GM23338 (cell line): ENCODE measurements around the gene SRGAP1. TPM values are rescaled to one million over a fixed set of nuclear protein-coding genes. Genes with fewer than 3 reads are reported as not detected.

Source experiments
- ATAC-seq: fragments of 200-7000 bp; cut with Tn5 transposase; 3 replicates; pipeline ENCODE4 v1.9.1; 2020
- DNase-seq: peaks from one replicate; pipeline ENCODE4 v3.0.0-alpha.2; 2015; ENCODE audit warnings: low spot score
- H2AFZ ChIP-seq: fragments of 200-600 bp; sonication (generic); 2 replicates; pipeline ENCODE4 v1.8.0; 2016; ENCODE audit warnings: antibody characterized with exemption, mild to moderate bottlenecking, moderate library complexity
- H3F3A ChIP-seq: fragments of 200-600 bp; sonication (generic); replicated peaks from 2 replicates; pipeline ENCODE4 v1.8.0; 2017; ENCODE audit warnings: antibody characterized with exemption, mixed run types, low read depth
- H3K27ac ChIP-seq: fragments of 200-600 bp; sonication (generic); 2 replicates; pipeline ENCODE4 v1.6.1; 2016; ENCODE audit warnings: low read depth
- H3K27me3 ChIP-seq: fragments of 200-600 bp; sonication (generic); 2 replicates; pipeline ENCODE4 v1.8.0; 2016; ENCODE audit warnings: mild to moderate bottlenecking, mixed run types, moderate library complexity; ENCODE audit not compliant: insufficient read depth
- H3K36me3 ChIP-seq: fragments of 200-600 bp; sonication (generic); 2 replicates; pipeline ENCODE4 v1.8.0; 2016; ENCODE audit warnings: mild to moderate bottlenecking; ENCODE audit not compliant: insufficient read depth
- H3K4me1 ChIP-seq: fragments of 200-600 bp; sonication (generic); 2 replicates; pipeline ENCODE4 v1.8.0; 2016; ENCODE audit warnings: mild to moderate bottlenecking, moderate library complexity; ENCODE audit not compliant: insufficient read depth
- H3K4me2 ChIP-seq: fragments of 200-600 bp; sonication (generic); 2 replicates; pipeline ENCODE4 v1.7.1; 2017; ENCODE audit warnings: mixed run types
- H3K4me3 ChIP-seq: fragments of 200-600 bp; sonication (generic); 2 replicates; pipeline ENCODE4 v1.6.1; 2016; ENCODE audit warnings: mixed run types
- H3K79me2 ChIP-seq: fragments of 200-600 bp; sonication (generic); replicated peaks from 2 replicates; pipeline ENCODE4 v1.8.0; 2017; ENCODE audit warnings: mild to moderate bottlenecking; ENCODE audit not compliant: insufficient read depth
- H3K9me2 ChIP-seq: fragments of 200-600 bp; sonication (generic); 2 replicates; pipeline ENCODE4 v1.8.0; 2017; ENCODE audit not compliant: insufficient read depth
- H4K20me1 ChIP-seq: fragments of 200-600 bp; sonication (generic); replicated peaks from 2 replicates; pipeline ENCODE4 v1.8.0; 2017; ENCODE audit warnings: mild to moderate bottlenecking; ENCODE audit not compliant: insufficient read depth
- H3K27ac Mint-ChIP-seq: 2 replicates; pipeline ENCODE4 v1.8.0; 2020; ENCODE audit warnings: inconsistent platforms, mild to moderate bottlenecking, moderate library complexity, mixed read lengths
- H3K27me3 Mint-ChIP-seq: 3 replicates; pipeline ENCODE4 v1.8.0; 2022; ENCODE audit warnings: low read depth, mild to moderate bottlenecking, moderate library complexity, mixed read lengths, inconsistent platforms; ENCODE audit not compliant: insufficient read depth, poor library complexity
- H3K36me3 Mint-ChIP-seq: 3 replicates; pipeline ENCODE4 v1.8.0; 2021; ENCODE audit warnings: low read depth, mild to moderate bottlenecking, inconsistent platforms, moderate library complexity, mixed read lengths
- H3K4me1 Mint-ChIP-seq: 3 replicates; pipeline ENCODE4 v1.8.0; 2020; ENCODE audit warnings: mild to moderate bottlenecking, inconsistent platforms, mixed read lengths
- H3K4me3 Mint-ChIP-seq: 3 replicates; pipeline ENCODE4 v1.8.0; 2021; ENCODE audit warnings: moderate library complexity, mild to moderate bottlenecking, inconsistent platforms, mixed read lengths
- H3K9me3 Mint-ChIP-seq: 3 replicates; pipeline ENCODE4 v1.8.0; 2020; ENCODE audit warnings: moderate library complexity, mild to moderate bottlenecking, inconsistent platforms, mixed read lengths
- CREB1 ChIP-seq: fragments of 250-450 bp; sonication (Bioruptor Pico); IDR thresholded peaks from 2 replicates; pipeline ENCODE4 v1.5.0; 2020; ENCODE audit warnings: low read depth, mild to moderate bottlenecking, moderate library complexity
- CTCF ChIP-seq, 2 experiments: fragments of 200-600 bp in 1 of 2; sonication (generic) in 1 of 2; conservative IDR thresholded peaks; 2 replicates each; pipeline versions ENCODE4 v1.5.1 to v1.6.1; 2016 to 2017; ENCODE audit warnings: antibody characterized with exemption in 2 of 2, low read depth in 2 of 2, mild to moderate bottlenecking in 2 of 2, moderate library complexity in 1 of 2
- EZH2phosphoT487 ChIP-seq: fragments of 200-600 bp; sonication (generic); IDR thresholded peaks from one replicate; pipeline ENCODE4 v1.8.1; 2018; ENCODE audit warnings: antibody characterized with exemption; ENCODE audit not compliant: unreplicated experiment
- JUNB ChIP-seq: IDR thresholded peaks from one replicate; pipeline ENCODE4 v1.6.1; 2016; ENCODE audit warnings: antibody characterized with exemption; ENCODE audit not compliant: unreplicated experiment
- NANOG ChIP-seq: IDR thresholded peaks from 2 replicates; pipeline ENCODE4 v1.6.1; 2016; ENCODE audit warnings: antibody characterized with exemption, borderline replicate concordance
- POLR2AphosphoS5 ChIP-seq: IDR thresholded peaks from 2 replicates; pipeline ENCODE4 v1.6.1; 2016; ENCODE audit warnings: antibody characterized with exemption, low read depth
- REST ChIP-seq: IDR thresholded peaks from one replicate; pipeline ENCODE4 v1.6.1; 2018; ENCODE audit warnings: antibody characterized with exemption; ENCODE audit not compliant: unreplicated experiment
- STAT1 ChIP-seq: IDR thresholded peaks from one replicate; pipeline ENCODE4 v1.6.1; 2016; ENCODE audit warnings: antibody characterized with exemption; ENCODE audit not compliant: unreplicated experiment
- ZNF114 ChIP-seq: fragments of 250-450 bp; sonication (Bioruptor Pico); IDR thresholded peaks from 2 replicates; pipeline ENCODE4 v1.5.0; 2020; ENCODE audit warnings: mild to moderate bottlenecking, moderate library complexity
- ZNF462 ChIP-seq: fragments of 250-450 bp; sonication (Bioruptor Pico); IDR thresholded peaks from 2 replicates; pipeline ENCODE4 v1.5.0; 2020; ENCODE audit warnings: mild to moderate bottlenecking, moderate library complexity
- polyA plus RNA-seq: library from polyadenylated mRNA; unstranded; fragments of >200 nt; fragmentation: Nextera tagmentation; extraction: Ambion mirVana; gene quantifications from 2 replicates; pipeline ENCODE4 v1.2.1, GENCODE V29; 2016
- total RNA-seq: library from RNA; depleted of rRNA; stranded (reverse); fragments of >200 nt; shearing (Covaris generic); gene quantifications from 2 replicates; pipeline ENCODE4 v1.2.3, GENCODE V29; 2014

The SRGAP1 gene
- total and polyA plus RNA-seq, 2 experiments from 2014 or later, result 6.1 to 8.1 TPM

- TF ChIP-seq JUNB, result no peak
- no peak for TF ChIP-seq CREB1
- TF ChIP-seq POLR2AphosphoS5, result no peak
- TF ChIP-seq ZNF114 (CRISPR knock-in tag), result no peak
- TF ChIP-seq EZH2phosphoT487, result no peak
Observed at GRCh38 chr12:63911341-63911740, 66.8 kb downstream of the SRGAP1 start (continued).

GRCh38 chr12:63912651-63913050 is 68.2 kb downstream of the SRGAP1 start:
- H3K36me3 Mint-ChIP-seq, result no peaks in the 10 kb centered on the region
- H3K27ac Mint-ChIP-seq, result no peak overlapping the region
- Histone ChIP-seq H2AFZ (no peak overlapping the region), H3K27me3 (no peaks in the 10 kb centered on the region), H3K4me3 (no peak overlapping the region), H3K36me3 (no peaks in the 10 kb centered on the region), H3K9me2 (no peaks in the 10 kb centered on the region), H3K79me2 (peaks cover 7% of the 10 kb centered on the region; the same call in 1 of the 2 replicates), H4K20me1 (no peaks in the 10 kb centered on the region), H3K4me1 (peaks cover 9% of the 10 kb centered on the region), H3K4me2 (no peak overlapping the region), H3K27ac (no peak overlapping the region), H3F3A (no peaks in the 10 kb centered on the region)
- no peaks in the 10 kb centered on the region for H3K9me3 Mint-ChIP-seq
- ATAC-seq (no peak), DNase-seq (no peak)
- no peak overlapping the region for H3K4me3 Mint-ChIP-seq
- no peaks in the 10 kb centered on the region for H3K27me3 Mint-ChIP-seq
- no peak for TF ChIP-seq CTCF (conservative IDR thresholded peaks at IDR 0.05; ENCODE audit: low read depth in 2 of 2)
- no peak for TF ChIP-seq EZH2phosphoT487
- TF ChIP-seq STAT1, result no peak
- no peak for TF ChIP-seq ZNF462 (CRISPR knock-in tag)
- no peak for TF ChIP-seq ZNF114 (CRISPR knock-in tag)
- TF ChIP-seq NANOG, result no peak
- TF ChIP-seq CREB1, result no peak
- TF ChIP-seq JUNB, result no peak
- no peak for TF ChIP-seq REST
- H3K4me1 Mint-ChIP-seq, result peaks cover 16% of the 10 kb centered on the region; the same call in 2 of the 3 replicates
